ENCODE data around the gene EXOSC7. TPM values are rescaled to one million over a fixed set of nuclear protein-coding genes. Genes with fewer than 3 reads are reported as not detected.

The EXOSC7 gene
- total and polyA plus RNA-seq, 10 of the 15 experiments (the other 5 are each of a cell fraction or from before 2014, with no cell fraction given) = 58.0 to 193 (median 82.9) TPM

GRCh38 chr3:44981751-44982150 lies 5.7 kb downstream of the EXOSC7 start (continued):
- peak; percentile 57; the same call in 1 of the 2 replicates for TF ChIP-seq SPI1 (IDR thresholded peaks at IDR 0.05; ENCODE audit: borderline replicate concordance, insufficient read depth, low read depth, low read length)
- TF ChIP-seq ESRRA (IDR thresholded peaks at IDR 0.05; ENCODE audit: low read length) = no peak
- no peak for TF ChIP-seq MEF2A (IDR thresholded peaks at IDR 0.05; ENCODE audit: insufficient read depth, low read depth, low read length)
- no peak for TF ChIP-seq HSF1 (IDR thresholded peaks at IDR 0.05; ENCODE audit: low read depth, low read length)
- TF ChIP-seq RUNX3 (IDR thresholded peaks at IDR 0.05; ENCODE audit: low read length) = peak; percentile 28; the same call in 1 of the 2 replicates
- TF ChIP-seq ZNF24 (IDR thresholded peaks at IDR 0.05) = no peak
- TF ChIP-seq CTCF (IDR thresholded peaks at IDR 0.05 in 2 of 3, conservative IDR thresholded peaks at IDR 0.05 in 1 of 3; ENCODE audit: control insufficient read depth in 2 of 3, extremely low read depth in 1 of 3, insufficient read depth in 1 of 3, low read depth in 3 of 3, low read length in 3 of 3) = no peak
- peak; percentile 74 for TF ChIP-seq PKNOX1 (IDR thresholded peaks at IDR 0.05)
- TF ChIP-seq IKZF2 (IDR thresholded peaks at IDR 0.05) = 0 out of 4 replicates have a peak, but pooled peaks of 1 of the 2 experiments have one; percentile 10

All from GM12878 (cell line).